Effector CD4-positive, alpha-beta T cell (primary cell): ENCODE data around the gene CTDSPL.

Source experiments
- DNase-seq: peaks from one replicate; pipeline ENCODE4 v3.0.0-alpha.2; 2020

The CTDSPL gene

DNA sequence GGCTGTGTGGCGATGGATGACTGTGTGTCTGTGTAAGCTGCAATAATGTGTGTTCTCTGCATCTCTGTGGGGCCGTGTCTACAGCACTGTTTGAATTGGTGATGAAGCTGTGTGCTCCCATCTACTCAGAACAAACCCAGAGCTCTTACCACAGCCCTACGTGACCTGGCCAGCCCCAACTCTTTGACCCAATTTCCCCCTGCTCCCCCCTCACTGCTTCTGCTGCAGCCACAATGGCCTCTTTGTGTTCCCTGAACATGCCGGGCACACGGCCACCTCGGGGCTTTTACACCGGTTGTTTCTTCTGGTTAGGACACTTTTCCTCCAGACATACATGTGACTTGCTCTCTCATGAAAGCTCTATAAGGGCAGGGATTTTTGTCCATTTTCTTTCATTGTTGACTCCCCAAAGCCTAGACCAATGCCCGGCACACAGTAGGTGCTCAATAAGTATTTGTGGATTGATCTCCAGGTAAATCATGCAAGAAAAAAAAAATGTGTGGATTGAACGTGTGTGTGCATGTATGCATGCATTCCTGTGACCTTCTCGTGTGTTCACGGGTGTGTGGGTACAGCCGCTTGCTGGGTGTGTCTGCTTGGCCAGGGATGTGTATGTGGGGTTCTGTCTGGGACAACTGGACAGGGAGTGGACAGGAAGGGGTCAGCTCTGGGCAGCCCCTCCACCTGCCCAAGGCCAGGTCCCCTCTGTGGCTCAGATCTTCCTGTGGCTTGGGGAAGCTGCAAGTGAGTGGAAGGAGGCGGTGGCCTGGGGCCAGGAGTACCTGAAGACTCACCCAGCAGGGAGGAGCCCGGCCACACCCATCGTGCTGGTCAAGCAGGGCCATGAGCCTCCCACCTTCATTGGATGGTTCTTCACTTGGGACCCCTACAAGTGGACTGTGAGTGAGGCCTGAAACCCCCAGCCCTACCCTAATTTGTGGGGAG, 143.7 kb downstream of the CTDSPL start:
- DNase-seq: no peak

- DNase-seq: no peak
These were observed 144.4 kb downstream of the CTDSPL start for GRCh38 chr3:38006031-38006430.

DNA sequence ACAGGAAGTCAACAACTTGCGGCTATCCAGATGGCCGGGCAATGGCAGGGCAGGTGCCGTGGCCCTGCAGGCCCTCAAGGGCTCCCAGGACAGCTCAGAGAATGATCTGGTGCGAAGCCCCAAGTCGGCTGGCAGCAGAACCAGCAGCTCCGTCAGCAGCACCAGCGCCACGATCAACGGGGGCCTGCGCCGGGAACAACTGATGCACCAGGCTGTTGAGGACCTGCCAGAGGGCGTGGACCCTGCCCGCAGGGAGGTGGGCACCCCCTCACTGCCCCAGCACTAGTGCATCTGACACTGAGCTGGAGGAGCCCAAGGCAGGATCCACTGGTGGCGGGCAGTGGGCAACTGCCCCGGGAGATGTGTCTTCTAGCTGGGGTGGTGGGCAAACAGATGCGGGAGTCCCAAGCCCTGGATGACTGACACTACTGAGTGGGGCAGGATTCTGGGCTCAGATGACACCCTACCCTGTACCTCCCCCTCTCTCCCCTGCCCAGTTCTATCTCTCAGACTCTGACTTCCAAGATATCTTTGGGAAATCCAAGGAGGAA, 144.8 kb downstream of the CTDSPL start:
- no peak for DNase-seq

DNA sequence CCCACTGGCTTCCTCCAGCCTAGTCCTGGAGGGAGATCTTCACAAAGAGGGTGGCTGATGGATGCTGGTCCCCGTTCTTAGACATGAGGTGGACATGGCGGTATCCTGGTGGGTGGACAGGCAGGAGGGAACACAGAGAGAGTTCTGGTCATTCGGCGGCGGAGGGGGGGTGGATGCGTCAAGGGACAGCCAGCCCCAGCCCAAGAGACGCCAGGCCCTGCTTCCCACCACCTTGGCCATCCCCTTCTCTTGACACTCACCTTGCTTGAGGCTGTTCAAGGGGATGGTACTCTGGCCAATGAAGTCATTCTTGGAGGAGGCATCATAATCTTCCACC, 146.0 kb downstream of the CTDSPL start:
- no peak for DNase-seq

- no peak for DNase-seq
These were observed 146.6 kb downstream of the CTDSPL start for GRCh38 chr3:38008191-38008701.

GRCh38 chr3:38008971-38009580, 147.4 kb downstream of the CTDSPL start:
- DNase-seq: no peak

GRCh38 chr3:38009807-38010591, 148.3 kb downstream of the CTDSPL start:
- no peak for DNase-seq

- no peak for DNase-seq
These were observed 149.4 kb downstream of the CTDSPL start for GRCh38 chr3:38011111-38011510.

DNA sequence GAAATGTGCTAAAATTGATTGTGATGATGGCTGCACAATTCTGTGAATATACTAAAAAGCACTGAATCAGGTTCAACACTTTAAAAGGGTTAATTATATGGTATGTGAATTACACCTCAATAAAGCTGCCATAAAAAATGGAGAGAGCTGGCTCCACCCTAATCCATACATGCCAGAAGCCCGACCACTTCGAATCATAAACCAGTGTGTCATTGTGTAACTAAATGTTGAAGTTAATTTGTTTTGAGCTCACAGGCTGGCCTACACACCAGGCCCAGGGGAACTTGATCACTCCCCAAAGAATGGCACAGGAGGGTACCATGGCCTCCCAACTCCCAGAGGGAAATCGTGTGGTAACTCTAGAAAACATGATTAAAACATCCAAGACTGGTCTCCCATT, 153.8 kb downstream of the CTDSPL start:
- DNase-seq: no peak

DNA sequence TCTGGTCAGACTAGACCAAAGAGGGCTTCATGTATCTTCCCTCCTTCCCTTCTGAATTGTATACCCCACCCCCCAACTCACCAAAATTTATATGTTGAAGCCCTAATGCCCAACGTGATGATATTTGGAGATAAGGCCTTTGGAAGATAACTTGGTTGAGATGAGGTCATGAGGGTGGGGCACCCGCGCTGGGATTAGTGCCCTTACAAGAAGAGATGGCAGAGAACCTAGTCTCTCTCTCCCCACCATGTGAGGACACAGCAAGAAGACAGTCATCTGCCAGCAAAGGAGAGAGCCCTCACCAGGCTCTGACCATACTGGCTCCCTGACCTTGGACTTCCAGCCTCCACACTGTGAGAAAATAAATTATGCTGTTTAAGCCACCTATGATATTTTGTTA, 154.3 kb downstream of the CTDSPL start:
- no peak for DNase-seq

GRCh38 chr3:38016410-38016809, 154.7 kb downstream of the CTDSPL start:
- DNase-seq: no peak

DNA sequence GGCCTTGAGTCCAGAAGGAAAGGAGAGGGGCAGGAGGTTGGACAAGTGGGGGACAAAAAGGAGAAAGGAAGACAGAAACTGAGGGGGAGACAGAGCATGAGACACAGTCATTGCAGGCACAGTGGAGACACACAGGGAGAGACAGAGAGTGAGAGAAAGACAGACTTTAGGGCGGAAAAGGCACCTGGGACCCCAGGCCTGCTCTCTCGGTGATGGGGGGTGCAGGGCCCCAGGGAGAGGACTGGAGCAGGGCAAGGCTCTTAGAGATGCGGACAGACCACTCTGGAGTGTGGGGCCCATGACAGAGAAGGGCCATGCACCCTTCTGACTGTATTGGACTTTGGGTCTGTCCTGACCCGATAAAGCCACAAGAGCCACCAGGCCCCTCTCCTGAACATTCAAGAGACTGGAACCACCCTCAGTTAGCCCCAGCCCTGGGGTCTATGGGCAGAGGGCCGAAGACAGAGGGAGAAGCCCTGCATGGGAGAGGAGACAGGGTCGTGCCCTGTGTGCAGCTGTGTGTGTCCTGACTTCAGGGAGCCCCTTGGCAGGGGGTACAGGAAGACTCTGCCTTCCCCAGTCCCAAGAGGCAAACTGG, 155.3 kb downstream of the CTDSPL start:
- no peak for DNase-seq

DNA sequence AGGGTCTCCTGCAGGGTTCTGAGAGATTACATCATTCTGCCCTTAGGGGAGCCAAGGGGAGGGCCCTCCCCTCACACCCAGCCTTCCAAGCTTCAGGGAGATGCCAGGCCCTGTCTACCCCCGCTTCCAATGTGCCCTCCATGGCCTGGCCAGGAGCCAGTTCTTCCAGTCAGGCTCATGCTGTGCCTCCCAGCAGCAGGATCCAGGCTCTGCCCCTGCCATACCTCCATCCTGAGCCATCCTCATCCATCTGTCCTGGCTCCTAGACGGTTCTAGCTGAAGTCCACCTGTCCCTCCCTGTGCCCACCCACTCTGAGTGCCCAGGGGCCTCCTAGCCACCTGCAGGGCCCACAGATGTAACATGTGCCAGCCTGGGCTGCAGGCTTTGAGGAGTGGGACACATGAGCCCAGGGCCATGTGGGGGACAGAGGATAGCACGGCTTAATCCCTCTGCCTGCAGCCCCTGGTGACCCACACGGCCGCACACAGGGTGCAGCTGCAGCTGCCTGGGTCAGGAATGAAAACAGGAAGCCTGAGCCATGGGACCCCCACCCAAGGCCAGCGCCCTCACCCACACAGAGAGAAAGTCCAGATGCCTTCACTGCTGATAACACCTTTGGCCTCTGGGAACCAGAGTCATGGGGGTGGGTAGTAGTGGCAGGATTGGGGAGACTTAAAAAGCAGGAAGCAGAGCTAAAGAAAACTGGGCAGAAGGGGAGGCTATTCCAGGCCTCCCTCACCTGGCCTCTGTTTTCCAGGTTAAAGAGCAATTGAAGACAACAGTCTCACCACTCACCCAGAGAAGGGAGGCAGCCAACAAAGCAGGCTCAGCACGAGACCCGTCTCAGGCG, 156.0 kb downstream of the CTDSPL start:
- no peak for DNase-seq

DNA sequence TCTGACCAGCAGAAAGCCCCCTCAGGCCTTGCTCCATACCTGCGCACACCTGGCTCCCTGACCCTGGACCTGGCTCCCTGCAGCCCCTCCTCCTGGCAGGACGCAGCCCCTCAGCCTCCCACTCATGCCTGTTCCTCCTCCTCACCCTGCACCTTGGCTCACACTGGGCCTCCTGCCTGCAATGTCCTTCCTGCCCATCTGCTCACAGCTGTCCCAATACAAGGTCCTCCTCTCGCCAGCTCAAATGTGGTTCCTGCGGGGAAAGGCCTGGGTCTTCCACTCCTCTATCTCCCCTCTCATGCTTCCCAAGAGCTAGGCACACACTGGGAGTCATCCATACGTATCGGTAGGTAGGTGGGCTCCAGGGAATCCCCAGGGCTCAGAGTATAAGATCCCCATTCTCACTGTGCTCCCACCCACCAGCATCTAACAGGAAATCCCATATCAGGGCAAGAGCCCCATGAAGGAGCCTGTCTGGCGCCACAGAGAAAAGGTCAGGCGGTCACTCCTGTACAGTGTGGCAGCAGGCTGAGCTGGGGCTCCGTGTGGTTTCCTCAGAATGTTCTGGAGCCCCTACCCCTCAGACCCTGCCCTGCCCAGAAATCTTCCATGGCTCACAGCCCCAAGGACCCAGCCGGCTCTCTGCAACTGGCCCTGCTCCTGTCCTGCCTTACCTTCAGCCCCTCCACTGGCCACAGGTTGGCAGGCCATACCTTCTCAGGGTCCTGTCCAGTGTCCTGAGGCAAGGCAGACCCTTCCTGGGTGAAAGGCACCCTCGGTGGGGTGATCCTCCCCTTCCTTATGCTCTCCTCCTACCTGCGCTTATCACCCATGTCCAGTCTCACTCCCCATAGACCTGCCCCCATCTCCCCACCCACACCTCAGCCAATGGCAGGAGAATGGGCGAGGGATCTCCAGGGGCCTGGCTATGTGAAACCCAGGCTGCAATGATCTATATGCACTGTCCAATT, 156.9 kb downstream of the CTDSPL start:
- DNase-seq: no peak

DNA sequence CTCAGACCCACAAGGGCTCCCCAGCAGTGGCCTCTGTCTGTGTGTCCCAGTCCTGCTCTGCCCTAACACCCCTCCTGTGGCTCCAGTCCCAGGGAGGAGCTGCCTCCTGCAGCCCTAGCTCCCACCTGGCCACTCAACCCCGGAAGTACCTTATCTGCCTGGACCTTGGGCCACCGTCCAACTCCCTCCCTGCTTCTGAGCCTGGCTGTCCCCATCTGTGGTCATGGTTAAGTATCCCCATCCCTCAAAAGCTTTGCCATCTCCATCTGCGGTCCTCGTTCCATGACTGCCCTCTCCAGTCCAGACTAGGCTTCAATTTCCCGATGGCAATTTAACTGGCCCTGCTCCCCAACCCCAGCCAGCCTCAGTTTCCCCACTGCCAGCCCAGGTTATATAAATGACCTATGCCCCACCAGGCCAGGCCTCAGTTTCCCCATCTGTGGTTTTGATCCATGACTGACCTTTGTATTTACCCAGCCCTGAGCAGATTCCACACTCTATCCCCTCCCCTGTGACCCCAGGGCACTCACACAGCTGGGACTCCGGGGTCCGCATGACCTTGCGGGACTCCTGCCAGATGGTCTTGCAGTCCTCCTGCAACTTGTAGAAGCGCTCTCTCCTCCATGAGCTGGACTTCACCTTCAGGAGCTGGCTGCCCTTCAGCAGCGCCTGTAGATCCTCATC, 158.1 kb downstream of the CTDSPL start:
- DNase-seq: no peak

DNA sequence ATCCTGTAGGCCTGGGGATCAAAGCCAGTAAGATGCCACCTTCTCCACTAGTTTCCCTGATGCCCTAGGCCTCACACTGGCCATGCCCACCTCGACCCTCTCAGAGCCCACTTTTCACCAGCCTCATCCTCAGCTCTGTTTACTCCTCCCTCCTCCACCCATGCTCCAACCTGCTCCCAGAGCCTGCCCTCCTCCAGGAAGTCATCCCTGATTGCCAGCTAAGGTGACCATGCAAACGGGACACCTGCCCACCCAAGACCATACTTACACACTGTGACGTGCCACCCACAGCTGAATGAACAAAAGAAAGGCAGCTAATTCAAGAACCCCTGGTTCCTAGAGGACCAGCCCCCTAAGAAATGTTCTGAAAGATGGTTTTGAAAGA, 158.7 kb downstream of the CTDSPL start:
- DNase-seq: no peak

DNA sequence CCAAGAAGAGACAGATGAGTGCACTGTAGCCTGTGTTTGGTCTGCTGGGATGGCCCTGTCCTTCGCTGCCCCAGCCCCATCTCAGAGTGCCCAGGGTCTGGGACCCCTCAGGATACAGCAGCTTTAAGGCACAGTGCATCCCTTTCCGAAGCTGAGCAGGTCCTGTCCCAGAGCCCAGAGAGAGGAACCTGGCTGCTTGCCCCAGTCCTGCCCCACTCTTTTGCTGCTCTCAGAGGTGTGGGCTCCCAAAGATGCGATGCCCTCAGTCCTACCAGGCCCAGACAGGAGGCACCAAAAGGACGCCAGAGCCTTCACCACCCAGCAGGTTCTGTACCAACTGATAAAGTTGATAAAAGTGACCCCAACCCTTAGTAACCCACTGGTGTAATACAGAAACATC, 159.5 kb downstream of the CTDSPL start:
- DNase-seq: no peak

- DNase-seq: no peak
These were observed 160.6 kb downstream of the CTDSPL start for GRCh38 chr3:38022301-38022700.

GRCh38 chr3:38022896-38023709, 161.4 kb downstream of the CTDSPL start:
- DNase-seq: no peak
